ENCODE results near the gene TLR8. TPM values are rescaled to one million over a fixed set of nuclear protein-coding genes. Genes with fewer than 3 reads are reported as not detected.
A peak's percentile ranks its signal among the peaks of the same experiment; 100 is the strongest.

The TLR8 gene
- total RNA-seq, 1 experiment from 2014 or later: not detected

DNA sequence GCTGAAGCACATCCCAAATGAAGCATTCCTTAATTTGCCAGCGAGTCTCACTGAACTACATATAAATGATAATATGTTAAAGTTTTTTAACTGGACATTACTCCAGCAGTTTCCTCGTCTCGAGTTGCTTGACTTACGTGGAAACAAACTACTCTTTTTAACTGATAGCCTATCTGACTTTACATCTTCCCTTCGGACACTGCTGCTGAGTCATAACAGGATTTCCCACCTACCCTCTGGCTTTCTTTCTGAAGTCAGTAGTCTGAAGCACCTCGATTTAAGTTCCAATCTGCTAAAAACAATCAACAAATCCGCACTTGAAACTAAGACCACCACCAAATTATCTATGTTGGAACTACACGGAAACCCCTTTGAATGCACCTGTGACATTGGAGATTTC lies 14.6 kb downstream of the TLR8 start:
- Mint-ChIP-seq H3K36me3 (ENCODE audit: insufficient read depth, unreplicated experiment) (no peaks in the 10 kb centered on the region), H3K27ac (ENCODE audit: low read depth, unreplicated experiment) (no peak overlapping the region), H3K4me1 (ENCODE audit: insufficient read depth, unreplicated experiment) (peaks cover 8% of the 10 kb centered on the region), H3K9me3 (ENCODE audit: unreplicated experiment) (no peaks in the 10 kb centered on the region), H3K4me3 (ENCODE audit: unreplicated experiment) (no peak overlapping the region), H3K27me3 (ENCODE audit: insufficient read depth, unreplicated experiment) (peaks cover 63% of the 10 kb centered on the region)
- BruUV-seq (replicated peaks): no TSS peak
- ChIA-PET CTCF (interaction anchor here (0.5 kb wide), 1 partner anchor 27 kb away, joined by 3 read pairs; no protein-coding TSS in a partner anchor), POLR2A (interaction anchor here (0.6 kb wide), 1 partner anchor 1106 kb away, joined by 3 read pairs; no protein-coding TSS in a partner anchor)
- intact Hi-C loops (cut with micrococcal nuclease): no loop called here
- TF ChIP-seq, protein P1, sequence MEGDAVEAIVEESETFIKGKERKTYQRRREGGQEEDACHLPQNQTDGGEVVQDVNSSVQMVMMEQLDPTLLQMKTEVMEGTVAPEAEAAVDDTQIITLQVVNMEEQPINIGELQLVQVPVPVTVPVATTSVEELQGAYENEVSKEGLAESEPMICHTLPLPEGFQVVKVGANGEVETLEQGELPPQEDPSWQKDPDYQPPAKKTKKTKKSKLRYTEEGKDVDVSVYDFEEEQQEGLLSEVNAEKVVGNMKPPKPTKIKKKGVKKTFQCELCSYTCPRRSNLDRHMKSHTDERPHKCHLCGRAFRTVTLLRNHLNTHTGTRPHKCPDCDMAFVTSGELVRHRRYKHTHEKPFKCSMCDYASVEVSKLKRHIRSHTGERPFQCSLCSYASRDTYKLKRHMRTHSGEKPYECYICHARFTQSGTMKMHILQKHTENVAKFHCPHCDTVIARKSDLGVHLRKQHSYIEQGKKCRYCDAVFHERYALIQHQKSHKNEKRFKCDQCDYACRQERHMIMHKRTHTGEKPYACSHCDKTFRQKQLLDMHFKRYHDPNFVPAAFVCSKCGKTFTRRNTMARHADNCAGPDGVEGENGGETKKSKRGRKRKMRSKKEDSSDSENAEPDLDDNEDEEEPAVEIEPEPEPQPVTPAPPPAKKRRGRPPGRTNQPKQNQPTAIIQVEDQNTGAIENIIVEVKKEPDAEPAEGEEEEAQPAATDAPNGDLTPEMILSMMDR (IDR thresholded peaks at IDR 0.05; ENCODE audit: unreplicated experiment): no peak
- DNase-seq (ENCODE audit: unreplicated experiment): no peak

DNA sequence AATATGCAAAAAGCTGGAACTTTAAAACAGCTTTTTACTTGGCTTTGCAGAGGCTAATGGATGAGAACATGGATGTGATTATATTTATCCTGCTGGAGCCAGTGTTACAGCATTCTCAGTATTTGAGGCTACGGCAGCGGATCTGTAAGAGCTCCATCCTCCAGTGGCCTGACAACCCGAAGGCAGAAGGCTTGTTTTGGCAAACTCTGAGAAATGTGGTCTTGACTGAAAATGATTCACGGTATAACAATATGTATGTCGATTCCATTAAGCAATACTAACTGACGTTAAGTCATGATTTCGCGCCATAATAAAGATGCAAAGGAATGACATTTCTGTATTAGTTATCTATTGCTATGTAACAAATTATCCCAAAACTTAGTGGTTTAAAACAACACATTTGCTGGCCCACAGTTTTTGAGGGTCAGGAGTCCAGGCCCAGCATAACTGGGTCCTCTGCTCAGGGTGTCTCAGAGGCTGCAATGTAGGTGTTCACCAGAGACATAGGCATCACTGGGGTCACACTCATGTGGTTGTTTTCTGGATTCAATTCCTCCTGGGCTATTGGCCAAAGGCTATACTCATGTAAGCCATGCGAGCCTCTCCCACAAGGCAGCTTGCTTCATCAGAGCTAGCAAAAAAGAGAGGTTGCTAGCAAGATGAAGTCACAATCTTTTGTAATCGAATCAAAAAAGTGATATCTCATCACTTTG lies 15.6 kb downstream of the TLR8 start:
- no peaks in the 10 kb centered on the region for H3K36me3 Mint-ChIP-seq (ENCODE audit: insufficient read depth, unreplicated experiment)
- H3K4me1 Mint-ChIP-seq (ENCODE audit: insufficient read depth, unreplicated experiment): peaks cover 8% of the 10 kb centered on the region
- CTCF ChIA-PET: interaction anchor here (0.9 to 1.3 kb wide), 5 partner anchors 22 to 566 kb away, joined by 3 to 4 read pairs (median 3); no protein-coding TSS in a partner anchor
- TF ChIP-seq, protein P1 (IDR thresholded peaks at IDR 0.05; ENCODE audit: unreplicated experiment): no peak
- no TSS peak for BruUV-seq (replicated peaks)
- POLR2A ChIA-PET: no interaction called here
- H3K27me3 Mint-ChIP-seq (ENCODE audit: insufficient read depth, unreplicated experiment): peaks cover 63% of the 10 kb centered on the region
- H3K9me3 Mint-ChIP-seq (ENCODE audit: unreplicated experiment): no peaks in the 10 kb centered on the region
- DNase-seq (ENCODE audit: unreplicated experiment): peak; percentile 35
- H3K27ac Mint-ChIP-seq (ENCODE audit: low read depth, unreplicated experiment): no peak overlapping the region
- no peak overlapping the region for H3K4me3 Mint-ChIP-seq (ENCODE audit: unreplicated experiment)
- intact Hi-C loops (cut with micrococcal nuclease): no loop called here

DNA sequence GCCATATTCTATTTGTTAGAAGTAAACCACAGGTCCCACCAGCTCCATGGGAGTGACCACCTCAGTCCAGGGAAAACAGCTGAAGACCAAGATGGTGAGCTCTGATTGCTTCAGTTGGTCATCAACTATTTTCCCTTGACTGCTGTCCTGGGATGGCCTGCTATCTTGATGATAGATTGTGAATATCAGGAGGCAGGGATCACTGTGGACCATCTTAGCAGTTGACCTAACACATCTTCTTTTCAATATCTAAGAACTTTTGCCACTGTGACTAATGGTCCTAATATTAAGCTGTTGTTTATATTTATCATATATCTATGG lies 16.1 kb downstream of the TLR8 start:
- Mint-ChIP-seq H3K4me3 (ENCODE audit: unreplicated experiment) (no peak overlapping the region), H3K4me1 (ENCODE audit: insufficient read depth, unreplicated experiment) (peaks cover 8% of the 10 kb centered on the region), H3K36me3 (ENCODE audit: insufficient read depth, unreplicated experiment) (no peaks in the 10 kb centered on the region), H3K27ac (ENCODE audit: low read depth, unreplicated experiment) (no peak overlapping the region), H3K27me3 (ENCODE audit: insufficient read depth, unreplicated experiment) (peaks cover 63% of the 10 kb centered on the region), H3K9me3 (ENCODE audit: unreplicated experiment) (no peaks in the 10 kb centered on the region)
- no peak for DNase-seq (ENCODE audit: unreplicated experiment)
- CTCF ChIA-PET: interaction anchor here (0.9 to 1.3 kb wide), 3 partner anchors 24 to 483 kb away, joined by 3 to 4 read pairs (median 3); no protein-coding TSS in a partner anchor
- intact Hi-C loops (cut with micrococcal nuclease): no loop called here
- POLR2A ChIA-PET: no interaction called here
- no TSS peak for BruUV-seq (replicated peaks)
- TF ChIP-seq, protein P1 (IDR thresholded peaks at IDR 0.05; ENCODE audit: unreplicated experiment): no peak

DNA sequence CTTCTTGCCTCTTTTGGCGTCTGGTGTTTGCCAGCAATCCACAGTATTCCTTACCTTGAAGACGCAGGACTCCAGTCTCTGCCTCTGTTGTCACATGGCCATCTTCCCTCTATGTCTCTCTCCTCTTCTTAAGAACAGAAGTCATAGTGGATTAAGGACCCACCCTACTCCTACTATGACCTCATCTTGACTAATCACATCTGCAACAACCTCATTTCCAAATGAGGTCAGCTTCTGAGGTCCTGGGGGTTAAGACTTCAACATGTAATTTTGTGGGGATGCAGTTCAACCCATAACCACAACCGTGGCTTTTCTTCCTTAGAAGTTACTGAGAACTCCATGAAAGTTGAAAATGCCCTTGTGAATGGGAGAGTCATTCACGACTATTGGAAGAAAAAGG lies 23.3 kb downstream of the TLR8 start:
- Mint-ChIP-seq H3K27me3 (ENCODE audit: insufficient read depth, unreplicated experiment) (peaks cover 23% of the 10 kb centered on the region), H3K9me3 (ENCODE audit: unreplicated experiment) (no peaks in the 10 kb centered on the region), H3K4me3 (ENCODE audit: unreplicated experiment) (no peak overlapping the region), H3K27ac (ENCODE audit: low read depth, unreplicated experiment) (no peak overlapping the region), H3K36me3 (ENCODE audit: insufficient read depth, unreplicated experiment) (no peaks in the 10 kb centered on the region), H3K4me1 (ENCODE audit: insufficient read depth, unreplicated experiment) (no peaks in the 10 kb centered on the region)
- BruUV-seq (replicated peaks): no TSS peak
- DNase-seq (ENCODE audit: unreplicated experiment): no peak
- intact Hi-C loops (cut with micrococcal nuclease): no loop called here
- TF ChIP-seq, protein P1 (IDR thresholded peaks at IDR 0.05; ENCODE audit: unreplicated experiment): no peak
- ChIA-PET POLR2A (interaction anchor here (0.6 kb wide), 1 partner anchor 1071 kb away, joined by 3 read pairs; no protein-coding TSS in a partner anchor), CTCF (no interaction called here)
